ENCODE measurements around the gene POLR1H.
A peak's percentile ranks its signal among the peaks of the same experiment; 100 is the strongest.
"Not testable (repeated sequence)": the region's sequence is repeated elsewhere in the genome, so short reads cannot be mapped to it uniquely, and the experiment has no call there.

Gene POLR1H

GRCh38 chr6:30061092-30061857 lies at the start of gene POLR1H:
Gene POLR1H, plus strand, starts transcription at chr6:30061265. Its CDS starts 260 bp downstream, at chr6:30061525.
- peak; percentile 84 for DNase-seq

GRCh38 chr6:30013291-30013922 lies 47.7 kb upstream of the POLR1H start:
- DNase-seq, result peak; percentile 63

GRCh38 chr6:30019819-30020218 lies 41.2 kb upstream of the POLR1H start:
- no peak for DNase-seq

DNA sequence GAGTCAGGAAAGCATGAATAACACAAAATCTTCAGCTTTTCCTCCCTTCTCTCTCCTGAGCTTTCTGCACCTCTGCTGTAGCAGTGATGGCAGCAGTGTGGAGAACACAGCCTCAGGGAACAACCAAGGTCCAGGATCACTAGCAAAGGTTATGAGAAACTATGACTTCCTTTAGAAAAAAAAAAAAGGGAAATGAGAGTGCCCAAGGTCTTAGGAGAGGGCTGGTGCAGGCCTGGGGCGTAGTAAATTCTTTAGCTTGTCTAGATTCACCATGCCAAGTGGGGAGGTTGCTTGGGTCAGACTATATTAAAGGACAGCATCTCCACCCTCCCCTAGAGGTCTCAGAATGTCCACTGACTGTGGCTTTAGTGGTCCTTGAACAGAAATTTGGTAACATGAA lies 40.4 kb upstream of the POLR1H start:
- DNase-seq, result no peak

GRCh38 chr6:30022189-30022588 lies 38.9 kb upstream of the POLR1H start:
- no peak for DNase-seq

GRCh38 chr6:30022712-30023111 lies 38.4 kb upstream of the POLR1H start:
- DNase-seq, result not testable (repeated sequence)

DNA sequence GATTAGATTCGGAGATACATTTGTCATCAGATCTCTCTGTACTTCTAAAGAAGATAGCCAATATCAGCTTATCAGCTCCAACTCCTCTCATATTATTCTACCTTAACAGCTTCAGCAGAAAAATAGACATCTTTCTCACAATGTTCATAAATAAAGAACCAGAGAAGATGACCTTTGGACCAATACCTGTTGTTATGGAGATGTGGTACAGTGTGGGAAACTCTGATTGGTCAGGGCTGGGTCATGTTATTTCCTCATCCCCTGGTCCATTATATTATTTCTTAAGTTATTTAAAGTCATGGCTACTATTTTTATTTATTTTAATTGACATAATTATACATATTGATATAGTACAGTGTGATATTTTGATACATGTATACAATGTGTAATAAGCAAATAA lies 35.9 kb upstream of the POLR1H start:
- DNase-seq, result no peak

DNA sequence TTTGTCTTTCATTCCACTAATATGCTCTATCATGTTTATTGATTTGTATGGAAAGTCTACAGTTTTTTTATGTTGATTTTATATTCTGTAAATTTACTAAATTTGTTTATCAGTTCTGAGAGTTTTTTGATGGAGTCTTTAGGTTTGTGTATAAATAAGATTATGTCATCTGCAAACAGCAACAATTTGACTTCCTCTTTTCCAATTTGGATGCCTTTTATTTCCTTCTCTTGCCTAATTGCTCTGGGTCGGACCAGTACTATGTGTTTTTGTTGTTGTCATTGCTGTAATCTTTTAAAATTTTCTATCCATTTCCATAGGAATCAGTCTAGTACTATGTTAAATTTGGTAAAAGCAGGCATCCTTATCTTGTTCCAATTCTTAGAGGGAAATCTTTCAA lies 31.5 kb upstream of the POLR1H start:
- no peak for DNase-seq

DNA sequence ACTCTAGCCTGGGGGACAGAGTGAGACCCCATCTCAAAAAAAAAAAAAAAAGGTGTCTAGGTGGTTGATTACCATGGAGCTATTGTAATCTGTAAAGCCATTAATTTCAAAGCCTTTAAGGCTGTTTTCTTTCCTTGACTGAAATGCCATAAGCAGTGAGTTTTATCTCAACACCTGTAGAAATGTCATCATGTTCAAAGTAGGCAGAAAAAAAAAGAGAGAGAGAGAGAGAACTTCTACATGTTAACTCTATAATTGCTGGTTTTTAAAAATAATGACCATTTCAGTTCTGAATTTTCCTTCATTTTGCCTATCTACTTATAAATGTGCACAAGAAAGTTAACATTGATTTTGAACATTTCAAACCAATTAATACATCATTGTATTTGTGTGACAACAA lies 29.7 kb upstream of the POLR1H start:
- DNase-seq, result no peak

DNA sequence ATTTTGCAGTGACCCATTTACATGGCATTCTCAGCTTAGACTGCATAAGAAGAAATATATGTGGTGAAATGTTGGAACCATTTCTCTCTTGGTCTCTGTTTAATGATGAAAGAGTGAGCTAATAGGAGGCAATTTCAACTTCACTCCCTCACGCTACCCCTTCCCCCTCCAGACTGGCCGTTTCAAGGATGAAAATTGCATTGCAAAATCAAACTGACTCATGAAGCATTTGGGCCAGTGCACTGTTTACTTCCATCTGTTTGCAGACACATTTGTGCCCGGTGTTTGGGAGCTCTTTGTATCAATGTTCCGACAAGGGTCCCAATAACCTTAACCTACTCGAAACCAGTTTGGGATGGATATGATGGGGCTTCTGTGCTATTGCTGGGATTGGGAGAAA lies 27.6 kb upstream of the POLR1H start:
- not testable (repeated sequence) for DNase-seq

- no peak for DNase-seq
These were observed 25.3 kb upstream of the POLR1H start for GRCh38 chr6:30035784-30036183.

GRCh38 chr6:30037182-30037788 lies 23.8 kb upstream of the POLR1H start:
- DNase-seq, result no peak

- DNase-seq, result no peak
These were observed 19.8 kb upstream of the POLR1H start for GRCh38 chr6:30041221-30041620.

- DNase-seq, result no peak
These were observed 19.2 kb upstream of the POLR1H start for GRCh38 chr6:30041821-30042220.

DNA sequence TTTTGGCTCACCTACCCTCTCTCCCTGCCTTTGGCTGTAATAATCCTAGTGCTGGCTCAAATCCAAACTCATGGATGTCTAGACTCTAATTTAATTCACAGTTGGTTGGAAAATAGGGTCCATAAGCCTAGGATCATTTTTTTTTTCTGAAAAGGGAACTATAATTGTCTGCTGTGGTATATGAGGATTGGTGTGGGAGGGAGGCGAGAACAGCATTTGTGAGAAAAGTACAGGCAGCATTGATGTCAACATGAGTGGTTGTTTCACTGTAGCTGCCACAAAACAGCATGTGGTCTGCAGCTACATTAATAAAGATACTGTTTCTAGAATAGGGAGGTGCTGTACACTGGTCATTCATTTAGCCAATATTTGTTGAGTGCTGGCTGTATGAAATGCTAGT lies 18.6 kb upstream of the POLR1H start:
- DNase-seq, result no peak

DNA sequence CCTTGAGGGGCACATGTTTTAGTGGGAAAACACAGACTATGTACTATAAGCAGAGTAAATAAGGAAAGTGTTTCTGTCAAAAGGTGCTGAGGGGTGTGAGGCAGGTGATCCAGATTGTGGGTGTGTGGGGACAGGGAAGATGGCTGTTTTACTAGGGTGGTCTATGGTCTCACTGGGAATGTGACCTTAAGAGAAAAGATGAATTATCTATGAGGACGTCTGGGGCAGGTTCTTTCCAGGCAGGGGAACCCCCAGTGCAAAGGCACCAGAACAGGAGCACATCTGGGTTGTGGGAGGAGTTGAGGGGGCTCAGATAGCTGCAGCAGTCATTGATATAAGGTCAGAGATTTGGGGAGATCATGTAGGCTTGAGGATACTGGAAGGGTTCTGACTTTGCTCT lies 18.2 kb upstream of the POLR1H start:
- DNase-seq, result no peak

GRCh38 chr6:30043744-30044143 lies 17.3 kb upstream of the POLR1H start:
- DNase-seq, result no peak

DNA sequence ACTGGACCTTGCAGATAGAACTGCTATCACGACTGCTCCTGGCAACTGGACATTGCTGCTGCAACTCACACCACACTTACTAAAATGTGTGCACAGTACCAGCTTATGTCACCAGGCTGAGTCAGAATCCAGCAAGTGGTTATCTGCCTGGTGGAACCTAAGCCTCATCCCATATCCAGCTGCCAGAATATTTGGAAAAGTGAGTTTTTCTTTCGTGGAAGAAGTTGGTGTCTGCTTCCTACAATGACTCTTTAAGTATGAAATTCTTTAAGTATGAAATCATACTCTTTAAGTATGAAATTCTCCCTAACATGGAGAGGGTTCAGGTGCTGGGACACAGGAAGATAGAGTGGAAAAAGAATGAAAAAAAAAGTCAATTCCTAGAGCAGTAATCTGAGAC lies 16.4 kb upstream of the POLR1H start:
- DNase-seq, result no peak

- no peak for DNase-seq
These were observed 13.8 kb upstream of the POLR1H start for GRCh38 chr6:30047220-30047619.

- DNase-seq, result no peak
These were observed 7.4 kb upstream of the POLR1H start for GRCh38 chr6:30053682-30054081.

- no peak for DNase-seq
These were observed 5.6 kb upstream of the POLR1H start for GRCh38 chr6:30055513-30055912.

DNA sequence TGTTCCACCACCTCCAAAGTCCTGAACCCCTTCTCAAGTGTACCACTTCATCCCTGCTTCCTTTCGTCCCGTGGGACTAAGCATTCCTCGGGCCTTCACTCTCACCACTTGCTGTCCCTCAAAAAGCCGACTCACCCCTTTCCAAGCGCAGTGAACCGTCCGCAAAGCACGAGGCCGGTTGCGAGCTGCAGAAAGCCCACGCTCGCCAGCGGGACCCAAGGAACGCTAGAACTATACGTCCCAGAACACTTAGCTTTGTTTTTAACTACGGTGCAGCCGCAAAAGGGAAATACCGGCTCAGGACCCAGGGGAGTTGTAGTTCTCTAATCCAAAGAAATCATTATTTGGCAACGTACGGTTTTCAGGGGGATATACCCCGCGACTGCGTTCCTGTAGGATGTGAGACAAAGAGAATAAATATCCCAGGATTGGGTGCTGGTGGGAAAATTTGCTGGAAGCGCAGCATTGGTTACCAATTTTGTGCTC lies 416 bp upstream of the POLR1H start:
- DNase-seq, result peak; percentile 42

- no peak for DNase-seq
These were observed 893 bp downstream of the POLR1H start for GRCh38 chr6:30061858-30062458.
